HEK293T (cell line): Measurements from ENCODE around the gene XRCC1.
"Not testable (repeated sequence)": the region's sequence is repeated elsewhere in the genome, so short reads cannot be mapped to it uniquely, and the experiment has no call there.

Experiments
- CTCF ChIA-PET: fragments of 350-600 bp; formaldehyde crosslinking; extraction: SDS; loops from one replicate; lab custom pipeline; 2021; ENCODE audit warnings: antibody characterized with exemption, inconsistent platforms; lab: Yijun Ruan, JAX
- POLR2A ChIA-PET: fragments of 350-600 bp; formaldehyde crosslinking; extraction: SDS; loops from one replicate; lab custom pipeline; 2020; ENCODE audit warnings: antibody characterized with exemption, inconsistent platforms; lab: Yijun Ruan, JAX
- DNase-seq: peaks from one replicate; pipeline ENCODE4 v3.0.0; 2012; ENCODE audit warnings: mixed read lengths; ENCODE audit errors: extremely low spot score
- ARNT ChIP-seq: fragments of 450-650 bp; IDR thresholded peaks from 2 replicates; pipeline ENCODE4 v1.6.1; 2017; ENCODE audit warnings: mild to moderate bottlenecking
- BHLHE40 ChIP-seq: fragments of 450-650 bp; IDR thresholded peaks from 2 replicates; pipeline ENCODE4 v1.6.1; 2016; ENCODE audit warnings: mild to moderate bottlenecking, moderate library complexity, borderline replicate concordance
- CTBP1 ChIP-seq: fragments of 450-650 bp; IDR thresholded peaks from 2 replicates; pipeline ENCODE4 v1.6.1; 2016; ENCODE audit warnings: borderline replicate concordance
- ELF4 ChIP-seq: fragments of 450-650 bp; IDR thresholded peaks from 2 replicates; pipeline ENCODE4 v1.6.1; 2017; ENCODE audit warnings: antibody characterized with exemption
- FOXA1 ChIP-seq: fragments of 450-650 bp; IDR thresholded peaks from 2 replicates; pipeline ENCODE4 v1.6.1; 2016; ENCODE audit warnings: mild to moderate bottlenecking
- FOXK2 ChIP-seq: fragments of 450-650 bp; IDR thresholded peaks from 2 replicates; pipeline ENCODE4 v1.6.1; 2016; ENCODE audit warnings: mild to moderate bottlenecking
- FOXM1 ChIP-seq: fragments of 450-650 bp; IDR thresholded peaks from 2 replicates; pipeline ENCODE4 v1.6.1; 2017; ENCODE audit warnings: mild to moderate bottlenecking, borderline replicate concordance
- HDGF ChIP-seq: fragments of 450-650 bp; IDR thresholded peaks from 2 replicates; pipeline ENCODE4 v1.6.1; 2017; ENCODE audit warnings: antibody characterized with exemption, borderline replicate concordance
- L3MBTL2 ChIP-seq: fragments of 450-650 bp; conservative IDR thresholded peaks from 2 replicates; pipeline ENCODE4 v1.6.1; 2016; ENCODE audit warnings: mild to moderate bottlenecking
- LEF1 ChIP-seq: fragments of 450-650 bp; IDR thresholded peaks from 2 replicates; pipeline ENCODE4 v1.6.1; 2017; ENCODE audit warnings: mild to moderate bottlenecking, borderline replicate concordance
- NFRKB ChIP-seq: fragments of 450-650 bp; IDR thresholded peaks from 2 replicates; pipeline ENCODE4 v1.6.1; 2016; ENCODE audit warnings: mild to moderate bottlenecking, moderate library complexity
- PKNOX1 ChIP-seq: fragments of 450-650 bp; IDR thresholded peaks from 2 replicates; pipeline ENCODE4 v1.6.1; 2016
- SP1 ChIP-seq: fragments of 450-650 bp; IDR thresholded peaks from 2 replicates; pipeline ENCODE4 v1.6.1; 2017
- SUZ12 ChIP-seq: fragments of 450-650 bp; IDR thresholded peaks from 2 replicates; pipeline ENCODE4 v1.6.1; 2016; ENCODE audit warnings: mild to moderate bottlenecking
- TARDBP ChIP-seq: fragments of 450-650 bp; IDR thresholded peaks from 2 replicates; pipeline ENCODE4 v1.6.1; 2016
- ZNF384 ChIP-seq: fragments of 450-650 bp; IDR thresholded peaks from 2 replicates; pipeline ENCODE4 v1.6.1; 2016

XRCC1 gene

GRCh38 chr19:43594081-43594697 is 18.9 kb upstream of the XRCC1 start:
- TF ChIP-seq HDGF (no peak), ZNF384 (no peak), TARDBP (no peak), SUZ12 (no peak), FOXK2 (no peak), ARNT (no peak), PKNOX1 (no peak), LEF1 (no peak), FOXA1 (no peak), FOXM1 (no peak), CTBP1 (no peak), L3MBTL2 (no peak), SP1 (no peak), BHLHE40 (no peak), NFRKB (no peak), ELF4 (no peak)
- CTCF ChIA-PET: interaction anchor here (0.7 to 2.1 kb wide), 12 partner anchors 10 to 158 kb away, joined by 3 to 6 read pairs (median 4); no protein-coding TSS in a partner anchor
- no peak for DNase-seq
- POLR2A ChIA-PET: interaction anchor here (0.7 to 2.2 kb wide), 6 partner anchors 16 to 162 kb away, joined by 3 to 8 read pairs (median 3); partner anchors contain the start of gene XRCC1

GRCh38 chr19:43592800-43593350 is 17.5 kb upstream of the XRCC1 start:
- TF ChIP-seq NFRKB (no peak), ARNT (no peak), SP1 (no peak), SUZ12 (no peak), ZNF384 (no peak), FOXA1 (no peak), FOXK2 (no peak), HDGF (no peak), PKNOX1 (no peak), ELF4 (no peak), TARDBP (no peak), LEF1 (no peak), FOXM1 (no peak)
- no peak for DNase-seq
- ChIA-PET POLR2A (interaction anchor here (1.8 kb wide), 1 partner anchor 18 kb away, joined by 4 read pairs; the partner anchor contains the start of gene XRCC1), CTCF (no interaction called here)

GRCh38 chr19:43591904-43592772 is 16.8 kb upstream of the XRCC1 start:
- CTCF ChIA-PET: no interaction called here
- DNase-seq: no peak

GRCh38 chr19:43589678-43590077 is 14.4 kb upstream of the XRCC1 start:
- TF ChIP-seq BHLHE40 (no peak), FOXM1 (no peak), PKNOX1 (no peak), L3MBTL2 (no peak), SUZ12 (no peak), CTBP1 (no peak), HDGF (no peak)
- POLR2A ChIA-PET: no interaction called here
- CTCF ChIA-PET: no interaction called here
- DNase-seq: no peak

More at GRCh38 chr19:43591904-43592772, 16.8 kb upstream of the XRCC1 start:
- POLR2A ChIA-PET: interaction anchor here (1.8 kb wide), 1 partner anchor 17 kb away, joined by 4 read pairs; the partner anchor contains the start of gene XRCC1
- TF ChIP-seq FOXA1 (no peak), ZNF384 (no peak), ELF4 (no peak), HDGF (no peak), FOXM1 (no peak), LEF1 (no peak), PKNOX1 (no peak), ARNT (no peak), BHLHE40 (no peak), SUZ12 (no peak), FOXK2 (no peak), CTBP1 (no peak), SP1 (no peak), L3MBTL2 (no peak)

GRCh38 chr19:43589277-43589676 is 13.9 kb upstream of the XRCC1 start:
- ChIA-PET POLR2A (no interaction called here), CTCF (no interaction called here)
- no peak for TF ChIP-seq L3MBTL2
- no peak for TF ChIP-seq LEF1
- no peak for TF ChIP-seq BHLHE40
- no peak for TF ChIP-seq FOXM1
- TF ChIP-seq FOXK2: no peak
- no peak for TF ChIP-seq ZNF384
- TF ChIP-seq CTBP1: no peak
- TF ChIP-seq FOXA1: no peak
- no peak for DNase-seq

- CTCF ChIA-PET: interaction anchor here (0.6 kb wide), 1 partner anchor 68 kb away, joined by 3 read pairs; no protein-coding TSS in a partner anchor
- POLR2A ChIA-PET: not testable (repeated sequence)
These were observed 11.7 kb upstream of the XRCC1 start for GRCh38 chr19:43587029-43587428.

More at GRCh38 chr19:43587029-43587428, 11.7 kb upstream of the XRCC1 start:
- not testable (repeated sequence) for DNase-seq
